GM12864 (cell line): ENCODE results near the gene TMEM145.

Source experiments
- DNase-seq: peaks from one replicate; pipeline ENCODE4 v3.0.0-alpha.2; 2011; ENCODE audit warnings: low read depth
- H3K4me3 ChIP-seq: 2 replicates; pipeline ENCODE4 v1.5.1; 2011; ENCODE audit warnings: mild to moderate bottlenecking, low read depth, low read length, control low read depth
- CTCF ChIP-seq: IDR thresholded peaks from 2 replicates; pipeline ENCODE4 v1.5.1; 2011; ENCODE audit warnings: low read depth, mild to moderate bottlenecking, moderate library complexity, low read length, control low read depth, inconsistent platforms; ENCODE audit errors: missing control alignments

Gene TMEM145

GRCh38 chr19:42270346-42271044, 42.6 kb upstream of the TMEM145 start:
- no peak for DNase-seq
- TF ChIP-seq CTCF = no peak
- H3K4me3 ChIP-seq = peak overlapping the region; percentile 61

- DNase-seq = no peak
- peak overlapping the region; percentile 61 for H3K4me3 ChIP-seq
- no peak for TF ChIP-seq CTCF
Measured at GRCh38 chr19:42271045-42271419, 42.1 kb upstream of the TMEM145 start.

- H3K4me3 ChIP-seq = no peak overlapping the region
- DNase-seq = no peak
Measured at GRCh38 chr19:42271861-42272534, 41.1 kb upstream of the TMEM145 start.

GRCh38 chr19:42272535-42272897, 40.6 kb upstream of the TMEM145 start:
- H3K4me3 ChIP-seq = no peak overlapping the region
- DNase-seq = no peak
- TF ChIP-seq CTCF = no peak

More at GRCh38 chr19:42271861-42272534, 41.1 kb upstream of the TMEM145 start:
- TF ChIP-seq CTCF = no peak

- DNase-seq = no peak
- no peak for TF ChIP-seq CTCF
Measured at GRCh38 chr19:42272989-42273406, 40.1 kb upstream of the TMEM145 start.

GRCh38 chr19:42273407-42274064, 39.6 kb upstream of the TMEM145 start:
- DNase-seq = no peak
- no peak overlapping the region for H3K4me3 ChIP-seq
- no peak for TF ChIP-seq CTCF

More at GRCh38 chr19:42272989-42273406, 40.1 kb upstream of the TMEM145 start:
- no peak overlapping the region for H3K4me3 ChIP-seq
